GM12801 (cell line): ENCODE data around the gene COMMD1.

Experiments used
- TF ChIP-seq, protein P1 (sequence below): IDR thresholded peaks from one replicate; pipeline ENCODE4 v1.5.1; 2011; ENCODE audit warnings: control low read depth; ENCODE audit not compliant: insufficient read length; ENCODE audit errors: extremely low read depth

COMMD1 gene

DNA sequence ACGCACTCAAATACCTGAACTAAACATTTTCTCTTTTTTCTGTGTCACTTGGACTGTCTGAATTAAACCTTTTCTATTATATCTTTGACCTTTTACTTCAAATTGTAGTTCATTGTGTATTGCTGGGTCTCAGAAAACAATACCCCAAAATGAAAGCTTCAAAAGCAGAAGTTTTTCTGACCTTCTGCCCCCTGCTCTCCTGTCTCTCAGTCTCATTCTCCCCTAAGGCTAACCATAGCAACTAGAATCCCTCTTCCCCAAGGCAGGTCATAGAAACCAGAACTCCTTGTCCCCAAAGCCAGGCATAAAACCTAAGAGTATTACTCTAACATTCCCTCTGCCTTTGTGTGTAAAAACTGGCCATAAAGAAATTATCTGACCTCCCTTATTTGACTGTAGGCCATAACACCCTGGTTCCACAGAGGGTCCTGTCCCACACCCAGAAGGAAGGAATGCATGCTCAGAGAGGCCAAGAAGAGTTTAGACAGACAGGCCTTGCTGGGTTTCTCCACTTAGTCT is 197.0 kb downstream of the COMMD1 start:
- TF ChIP-seq, protein P1, sequence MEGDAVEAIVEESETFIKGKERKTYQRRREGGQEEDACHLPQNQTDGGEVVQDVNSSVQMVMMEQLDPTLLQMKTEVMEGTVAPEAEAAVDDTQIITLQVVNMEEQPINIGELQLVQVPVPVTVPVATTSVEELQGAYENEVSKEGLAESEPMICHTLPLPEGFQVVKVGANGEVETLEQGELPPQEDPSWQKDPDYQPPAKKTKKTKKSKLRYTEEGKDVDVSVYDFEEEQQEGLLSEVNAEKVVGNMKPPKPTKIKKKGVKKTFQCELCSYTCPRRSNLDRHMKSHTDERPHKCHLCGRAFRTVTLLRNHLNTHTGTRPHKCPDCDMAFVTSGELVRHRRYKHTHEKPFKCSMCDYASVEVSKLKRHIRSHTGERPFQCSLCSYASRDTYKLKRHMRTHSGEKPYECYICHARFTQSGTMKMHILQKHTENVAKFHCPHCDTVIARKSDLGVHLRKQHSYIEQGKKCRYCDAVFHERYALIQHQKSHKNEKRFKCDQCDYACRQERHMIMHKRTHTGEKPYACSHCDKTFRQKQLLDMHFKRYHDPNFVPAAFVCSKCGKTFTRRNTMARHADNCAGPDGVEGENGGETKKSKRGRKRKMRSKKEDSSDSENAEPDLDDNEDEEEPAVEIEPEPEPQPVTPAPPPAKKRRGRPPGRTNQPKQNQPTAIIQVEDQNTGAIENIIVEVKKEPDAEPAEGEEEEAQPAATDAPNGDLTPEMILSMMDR: no peak

DNA sequence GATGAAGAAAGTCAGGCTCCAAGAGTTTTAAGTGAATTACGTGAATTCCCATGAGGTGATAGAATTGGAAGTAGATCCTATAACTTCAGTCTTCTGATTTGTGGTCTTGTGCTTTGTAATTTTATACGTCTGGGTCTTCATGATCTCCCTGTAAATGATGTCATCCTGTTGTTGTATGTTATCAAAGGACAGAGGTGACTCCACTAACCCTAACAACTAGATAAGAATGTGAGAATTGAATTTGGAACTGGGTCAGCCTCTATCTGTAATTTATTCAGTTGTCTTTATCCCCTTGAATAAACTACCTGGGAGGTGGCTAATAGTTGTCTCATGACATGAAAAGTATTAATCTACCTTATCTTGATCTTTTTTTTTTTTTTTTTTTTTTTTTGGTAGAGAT is 204.1 kb downstream of the COMMD1 start:
- TF ChIP-seq, protein P1: no peak

DNA sequence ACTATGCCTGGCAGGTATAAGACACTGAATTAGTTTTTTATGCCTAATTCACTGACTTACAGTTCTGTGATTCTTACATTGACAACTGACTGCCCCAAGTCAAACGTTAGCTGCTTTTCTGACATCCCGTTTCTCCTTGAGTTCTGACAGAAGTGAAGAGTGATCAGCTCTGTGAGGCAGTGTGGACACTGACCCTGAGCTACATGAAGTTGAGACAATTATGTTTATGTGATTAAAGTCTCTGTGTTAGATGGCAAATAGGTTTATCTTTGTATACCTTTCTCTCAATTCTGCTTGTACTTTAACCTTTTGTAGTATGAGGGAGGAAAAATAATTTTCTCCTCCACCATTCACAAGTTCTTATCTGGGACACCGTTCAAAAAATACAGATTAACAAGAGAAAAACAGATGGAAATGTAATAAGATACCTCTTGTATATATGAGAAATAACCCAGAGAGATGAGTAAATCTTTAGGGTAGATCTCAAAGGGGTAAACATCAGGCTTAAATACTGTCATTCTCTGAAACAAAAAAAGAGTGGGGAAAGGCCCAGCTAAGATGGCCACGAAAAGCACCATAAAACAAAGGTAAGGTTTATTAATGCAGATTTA is 205.0 kb downstream of the COMMD1 start:
- TF ChIP-seq, protein P1: no peak

DNA sequence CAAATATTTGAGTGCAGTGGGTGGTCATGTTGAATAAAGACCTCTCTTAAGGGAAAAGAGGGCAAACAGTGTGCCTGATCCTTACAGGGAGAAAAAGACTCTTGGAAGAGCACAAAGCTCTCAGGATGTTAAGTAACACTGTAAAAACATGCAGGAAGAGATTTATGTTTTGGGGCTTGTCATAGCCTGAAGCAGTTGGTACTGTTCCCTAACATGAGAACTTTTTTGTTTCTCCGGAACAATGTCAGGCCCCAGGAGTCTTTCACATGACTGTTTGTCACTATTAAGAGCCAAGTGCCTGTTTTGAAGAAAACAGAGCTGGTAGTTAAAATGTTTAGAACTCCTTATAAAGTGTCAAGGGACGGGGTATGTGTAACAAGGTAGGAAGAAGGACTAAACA is 206.7 kb downstream of the COMMD1 start:
- TF ChIP-seq, protein P1: no peak

DNA sequence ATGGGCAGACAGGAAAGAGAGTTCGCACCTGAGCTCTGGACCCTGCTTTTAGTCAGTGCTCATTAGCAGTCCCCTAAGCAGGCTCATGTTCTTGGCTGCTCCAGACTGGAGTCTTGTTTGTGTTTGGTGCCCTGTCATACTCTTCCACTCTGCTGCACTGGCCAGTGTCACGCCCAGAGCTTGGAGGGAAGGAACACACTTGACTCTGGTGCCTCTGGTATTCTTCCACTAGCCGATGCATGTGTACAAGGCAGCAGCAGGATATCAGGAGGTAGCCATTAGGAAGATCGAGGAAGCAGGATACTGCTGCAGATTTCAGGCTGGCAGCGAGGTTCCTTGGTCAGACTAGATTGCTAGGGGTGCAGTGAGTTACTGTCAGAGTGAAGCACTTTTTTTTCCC is 209.1 kb downstream of the COMMD1 start:
- TF ChIP-seq, protein P1: no peak

DNA sequence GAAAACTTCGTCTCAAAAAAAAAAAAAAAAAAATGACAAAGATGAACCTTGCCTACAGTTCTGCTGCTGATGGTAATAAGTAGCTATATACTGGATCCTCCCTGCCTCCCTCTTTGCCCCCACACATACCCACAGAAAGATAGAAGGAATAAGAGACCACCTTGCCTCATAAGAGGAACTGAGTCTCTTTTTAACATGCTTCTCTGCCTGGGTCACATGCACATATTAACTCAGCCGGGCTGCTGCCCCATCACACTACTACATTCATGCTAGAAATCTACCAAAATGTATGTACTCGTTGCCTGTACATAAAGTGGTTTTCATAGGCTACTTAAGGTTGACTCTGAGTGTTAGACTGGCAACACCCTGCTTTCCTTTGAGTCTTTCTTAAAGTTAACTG is 211.5 kb downstream of the COMMD1 start:
- TF ChIP-seq, protein P1: no peak

DNA sequence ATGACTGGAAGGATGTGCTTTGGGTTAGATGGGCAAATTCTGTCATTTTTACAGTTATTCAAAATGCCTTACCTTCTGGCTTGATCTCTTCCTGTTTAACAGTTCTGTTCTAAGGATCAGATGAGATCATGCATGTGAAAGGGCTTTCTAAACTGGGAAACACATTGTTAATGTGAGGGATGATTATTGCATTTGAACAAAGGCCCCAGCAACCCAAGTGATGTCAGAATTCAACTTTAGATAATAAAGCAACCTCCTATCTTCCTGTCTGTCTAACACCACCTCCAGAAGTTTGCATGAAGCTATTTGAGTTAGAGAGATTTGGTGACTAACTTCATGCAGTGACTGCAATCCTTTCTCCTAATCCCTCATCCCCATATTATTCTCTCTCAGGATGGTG is 212.7 kb downstream of the COMMD1 start:
- TF ChIP-seq, protein P1: no peak
